HEK293 (cell line): Measurements from ENCODE around the gene NEO1.

Experiments
- CTCF ChIA-PET: fragments of 350-600 bp; formaldehyde crosslinking; extraction: SDS; loops from one replicate; lab custom pipeline; 2021; ENCODE audit warnings: antibody characterized with exemption; lab: Yijun Ruan, JAX
- POLR2A ChIA-PET: fragments of 300-600 bp; formaldehyde crosslinking; extraction: SDS; loops from one replicate; lab custom pipeline; 2020; ENCODE audit warnings: antibody characterized with exemption, inconsistent platforms; lab: Yijun Ruan, JAX
- H3K27ac ChIP-seq: fragments of 200-500 bp; sonication (Bioruptor generic); 2 replicates; pipeline ENCODE4 v1.5.1; 2014; ENCODE audit warnings: low read depth, low read length, control low read depth, inconsistent platforms; ENCODE audit errors: extremely low read depth
- H3K36me3 ChIP-seq, 2 experiments: fragments of 200-500 bp in 1 of 2; sonication (Bioruptor generic) in 1 of 2; 1 replicate in 1 of 2; 2 replicates in 1 of 2; pipeline ENCODE4 v1.5.1; 2014 to 2017; ENCODE audit warnings: inconsistent platforms in 2 of 2, low read length in 2 of 2; ENCODE audit not compliant: control insufficient read depth in 2 of 2, insufficient read depth in 1 of 2
- H3K4me1 ChIP-seq: fragments of 200-500 bp; sonication (Bioruptor generic); 2 replicates; pipeline ENCODE4 v1.5.1; 2014; ENCODE audit warnings: mild to moderate bottlenecking, low read length, inconsistent platforms; ENCODE audit not compliant: control insufficient read depth, insufficient read depth
- H3K4me3 ChIP-seq: 2 replicates; pipeline ENCODE4 v1.5.1; 2011; ENCODE audit warnings: low read depth, mild to moderate bottlenecking, control low read depth, low read length, moderate library complexity
- H3K9me3 ChIP-seq: fragments of 200-500 bp; sonication (Bioruptor generic); 2 replicates; pipeline ENCODE4 v1.5.1; 2014; ENCODE audit warnings: low read depth, low read length, inconsistent platforms; ENCODE audit not compliant: control insufficient read depth, insufficient read depth
- BCL6B ChIP-seq: fragments of 450-650 bp; formaldehyde crosslinking; IDR thresholded peaks from 2 replicates; pipeline ENCODE4 v1.5.1; 2017; ENCODE audit warnings: missing biosample characterization, missing genetic modification characterization
- FEZF1 ChIP-seq: fragments of 450-650 bp; formaldehyde crosslinking; IDR thresholded peaks from 2 replicates; pipeline ENCODE4 v1.5.1; 2016; ENCODE audit warnings: missing biosample characterization, missing genetic modification characterization
- GLI4 ChIP-seq: fragments of 450-650 bp; formaldehyde crosslinking; IDR thresholded peaks from 2 replicates; pipeline ENCODE4 v1.5.1; 2016; ENCODE audit warnings: missing biosample characterization, missing genetic modification characterization
- PATZ1 ChIP-seq: fragments of 450-650 bp; formaldehyde crosslinking; IDR thresholded peaks from 2 replicates; pipeline ENCODE4 v1.5.1; 2016; ENCODE audit warnings: missing biosample characterization, missing genetic modification characterization
- PRDM10 ChIP-seq: fragments of 450-650 bp; formaldehyde crosslinking; IDR thresholded peaks from 2 replicates; pipeline ENCODE4 v1.5.1; 2016; ENCODE audit warnings: missing biosample characterization, missing genetic modification characterization
- REPIN1 ChIP-seq: fragments of 450-650 bp; formaldehyde crosslinking; IDR thresholded peaks from 2 replicates; pipeline ENCODE4 v1.5.1; 2017; ENCODE audit warnings: missing biosample characterization, missing genetic modification characterization, low read depth
- SCRT2 ChIP-seq: fragments of 450-650 bp; formaldehyde crosslinking; IDR thresholded peaks from 2 replicates; pipeline ENCODE4 v1.5.1; 2016; ENCODE audit warnings: missing biosample characterization, missing genetic modification characterization
- SP7 ChIP-seq: fragments of 450-650 bp; formaldehyde crosslinking; IDR thresholded peaks from 2 replicates; pipeline ENCODE4 v1.5.1; 2016; ENCODE audit warnings: missing biosample characterization, missing genetic modification characterization
- TCF7L2 ChIP-seq: IDR thresholded peaks from 2 replicates; pipeline ENCODE4 v1.6.1; 2011; ENCODE audit warnings: low read depth, mild to moderate bottlenecking, inconsistent platforms, low read length, moderate library complexity, borderline replicate concordance
- ZBTB10 ChIP-seq: fragments of 450-650 bp; formaldehyde crosslinking; IDR thresholded peaks from 2 replicates; pipeline ENCODE4 v1.5.1; 2016; ENCODE audit warnings: missing biosample characterization, missing genetic modification characterization
- ZBTB17 ChIP-seq: fragments of 450-650 bp; formaldehyde crosslinking; IDR thresholded peaks from 2 replicates; pipeline ENCODE4 v1.5.1; 2016; ENCODE audit warnings: missing biosample characterization, missing genetic modification characterization
- ZBTB20 ChIP-seq: fragments of 450-650 bp; formaldehyde crosslinking; IDR thresholded peaks from 2 replicates; pipeline ENCODE4 v1.5.1; 2016; ENCODE audit warnings: missing biosample characterization, missing genetic modification characterization
- ZBTB26 ChIP-seq: fragments of 450-650 bp; formaldehyde crosslinking; optimal IDR thresholded peaks from 2 replicates; pipeline ENCODE3; 2016; ENCODE audit warnings: missing biosample characterization, mild to moderate bottlenecking, missing genetic modification characterization
- ZEB2 ChIP-seq: fragments of 450-650 bp; formaldehyde crosslinking; IDR thresholded peaks from 2 replicates; pipeline ENCODE4 v1.5.1; 2016; ENCODE audit warnings: missing biosample characterization, missing genetic modification characterization
- ZFP41 ChIP-seq: fragments of 450-650 bp; formaldehyde crosslinking; IDR thresholded peaks from 2 replicates; pipeline ENCODE4 v1.5.1; 2016; ENCODE audit warnings: missing biosample characterization, missing genetic modification characterization, borderline replicate concordance
- ZNF112 ChIP-seq: fragments of 450-650 bp; formaldehyde crosslinking; IDR thresholded peaks from 2 replicates; pipeline ENCODE4 v1.5.0; 2017; ENCODE audit warnings: missing biosample characterization, missing genetic modification characterization
- ZNF175 ChIP-seq: fragments of 450-650 bp; formaldehyde crosslinking; IDR thresholded peaks from 2 replicates; pipeline ENCODE4 v1.5.1; 2016; ENCODE audit warnings: missing biosample characterization, missing genetic modification characterization
- ZNF19 ChIP-seq: fragments of 450-650 bp; formaldehyde crosslinking; IDR thresholded peaks from 2 replicates; pipeline ENCODE4; 2016; ENCODE audit warnings: missing biosample characterization, missing genetic modification characterization, low read depth
- ZNF324 ChIP-seq: fragments of 450-650 bp; formaldehyde crosslinking; IDR thresholded peaks from 2 replicates; pipeline ENCODE4 v1.5.1; 2016; ENCODE audit warnings: missing biosample characterization, missing genetic modification characterization
- ZNF335 ChIP-seq: fragments of 450-650 bp; formaldehyde crosslinking; conservative IDR thresholded peaks from 2 replicates; pipeline ENCODE4 v1.5.1; 2016; ENCODE audit warnings: missing biosample characterization, missing genetic modification characterization
- ZNF423 ChIP-seq: fragments of 450-650 bp; formaldehyde crosslinking; IDR thresholded peaks from 2 replicates; pipeline ENCODE4 v1.5.1; 2016; ENCODE audit warnings: missing biosample characterization, missing genetic modification characterization
- ZNF560 ChIP-seq: fragments of 450-650 bp; formaldehyde crosslinking; IDR thresholded peaks from 2 replicates; pipeline ENCODE4 v1.5.1; 2017; ENCODE audit warnings: missing biosample characterization, missing genetic modification characterization, borderline replicate concordance
- ZNF561 ChIP-seq: fragments of 450-650 bp; IDR thresholded peaks from 2 replicates; pipeline ENCODE4 v1.5.1; 2018; ENCODE audit warnings: missing biosample characterization, missing genetic modification characterization, borderline replicate concordance
- ZNF585B ChIP-seq: fragments of 450-650 bp; formaldehyde crosslinking; IDR thresholded peaks from 2 replicates; pipeline ENCODE4 v1.5.1; 2016; ENCODE audit warnings: missing biosample characterization, missing genetic modification characterization
- ZXDB ChIP-seq: fragments of 450-650 bp; formaldehyde crosslinking; IDR thresholded peaks from 2 replicates; pipeline ENCODE4 v1.5.1; 2016; ENCODE audit warnings: missing biosample characterization, missing genetic modification characterization

The NEO1 gene

GRCh38 chr15:73052653-73053397 is 562 bp downstream of the NEO1 start (continued):
- TF ChIP-seq BCL6B (no peak; the same call in 1 of the 2 replicates), ZBTB26 (tag by site-specific recombination) (peak; percentile 67)
- TF ChIP-seq, all 188 proteins: peak for 65

- ChIA-PET POLR2A (interaction anchor here (1.8 kb wide), 1 partner anchor 21 kb away, joined by 4 read pairs; no protein-coding TSS in a partner anchor), CTCF (interaction anchor here (0.6 to 1.8 kb wide), 14 partner anchors 10 to 472 kb away, joined by 3 to 6 read pairs (median 4); no protein-coding TSS in a partner anchor)
- Histone ChIP-seq H3K36me3 (no peaks in the 10 kb centered on the region; a peak in 1 of 3 replicates), H3K9me3 (no peaks in the 10 kb centered on the region), H3K4me3 (peak overlapping the region; percentile 85), H3K27ac (peak overlapping the region; percentile 97), H3K4me1 (peaks cover 41% of the 10 kb centered on the region)
- 0 out of 2 replicates have a peak, but pooled peaks have one; percentile 5 for TF ChIP-seq ZNF423 (tag by site-specific recombination)
- 0 out of 2 replicates have a peak, but pooled peaks have one; percentile 9 for TF ChIP-seq ZNF324 (tag by site-specific recombination)
- TF ChIP-seq ZFP41 (tag by site-specific recombination): no peak
- TF ChIP-seq ZNF560: no peak
- peak; percentile 83 for TF ChIP-seq ZNF335 (tag by site-specific recombination)
- TF ChIP-seq TCF7L2: 0 out of 2 replicates have a peak, but pooled peaks have one; percentile 9
- no peak for TF ChIP-seq SCRT2
- peak; percentile 57; the same call in 1 of the 2 replicates for TF ChIP-seq ZBTB17
- TF ChIP-seq PATZ1 (tag by site-specific recombination): no peak; the same call in 1 of the 2 replicates
- no peak for TF ChIP-seq ZNF112
- peak; percentile 55; the same call in 1 of the 2 replicates for TF ChIP-seq FEZF1 (tag by site-specific recombination)
- 0 out of 2 replicates have a peak, but pooled peaks have one; percentile 1 for TF ChIP-seq SP7 (tag by site-specific recombination)
- TF ChIP-seq ZBTB10 (tag by site-specific recombination): no peak; the same call in 1 of the 2 replicates
- TF ChIP-seq ZXDB (tag by site-specific recombination): peak; percentile 44; the same call in 1 of the 2 replicates
- TF ChIP-seq PRDM10 (tag by site-specific recombination): peak; percentile 91
- TF ChIP-seq ZNF175 (tag by site-specific recombination): no peak
- 0 out of 2 replicates have a peak, but pooled peaks have one; percentile 2 for TF ChIP-seq ZEB2 (tag by site-specific recombination)
- TF ChIP-seq ZBTB20 (tag by site-specific recombination): 0 out of 2 replicates have a peak, but pooled peaks have one; percentile 19
- TF ChIP-seq ZNF585B (tag by site-specific recombination): no peak
- TF ChIP-seq GLI4 (tag by site-specific recombination): no peak
- no peak for TF ChIP-seq REPIN1 (tag by site-specific recombination)
- TF ChIP-seq ZNF19 (tag by site-specific recombination): no peak
- no peak; the same call in 1 of the 2 replicates for TF ChIP-seq ZNF561 (tag by site-specific recombination)
Measured at GRCh38 chr15:73053398-73053723, 1.1 kb downstream of the NEO1 start.
